Trophoblast cell (in vitro differentiated cells and primary cell): ENCODE results near the gene RNF19B.

Experiments
- DNase-seq, 2 donors: peaks; one replicate each; pipeline ENCODE4 v3.0.0-alpha.2; 2016
- H2AFZ ChIP-seq: 2 replicates; pipeline ENCODE4 v1.6.1; 2013; ENCODE audit warnings: low read length, moderate library complexity, mild to moderate bottlenecking; ENCODE audit not compliant: insufficient read depth, poor library complexity
- H2AK5ac ChIP-seq: 2 replicates; pipeline ENCODE4 v1.6.1; 2013; ENCODE audit warnings: mild to moderate bottlenecking, low read length
- H2BK120ac ChIP-seq: 2 replicates; pipeline ENCODE4 v1.6.1; 2013; ENCODE audit warnings: low read length, mild to moderate bottlenecking, moderate library complexity; ENCODE audit not compliant: insufficient read depth, poor library complexity
- H2BK12ac ChIP-seq: 2 replicates; pipeline ENCODE4 v1.6.1; 2013; ENCODE audit warnings: mild to moderate bottlenecking, low read length, moderate library complexity
- H2BK5ac ChIP-seq: 2 replicates; pipeline ENCODE4 v1.6.1; 2013; ENCODE audit warnings: low read length, low read depth, moderate library complexity, mild to moderate bottlenecking; ENCODE audit not compliant: poor library complexity
- H3K14ac ChIP-seq: 2 replicates; pipeline ENCODE4 v1.6.1; 2013; ENCODE audit warnings: mild to moderate bottlenecking, low read length
- H3K18ac ChIP-seq: 2 replicates; pipeline ENCODE4 v1.6.1; 2013; ENCODE audit warnings: mild to moderate bottlenecking, low read length
- H3K23ac ChIP-seq: 2 replicates; pipeline ENCODE4 v1.6.1; 2013; ENCODE audit warnings: low read length
- H3K27ac ChIP-seq: 2 replicates; pipeline ENCODE4 v1.5.1; 2013; ENCODE audit warnings: low read depth, mild to moderate bottlenecking, inconsistent platforms, low read length, moderate library complexity
- H3K27me3 ChIP-seq: 2 replicates; pipeline ENCODE4 v1.6.1; 2013; ENCODE audit warnings: inconsistent platforms, mild to moderate bottlenecking, low read length, moderate library complexity; ENCODE audit not compliant: insufficient read depth
- H3K36me3 ChIP-seq, 2 experiments: 1 replicate in 1 of 2; 2 replicates in 1 of 2; pipeline ENCODE4 v1.6.1; 2013; ENCODE audit warnings: low read length in 2 of 2, mild to moderate bottlenecking in 2 of 2, moderate library complexity in 1 of 2; ENCODE audit not compliant: insufficient read depth in 2 of 2, control insufficient read depth in 1 of 2
- H3K4ac ChIP-seq: 2 replicates; pipeline ENCODE4 v1.6.1; 2013; ENCODE audit warnings: low read depth, mild to moderate bottlenecking, low read length, moderate library complexity
- H3K4me1 ChIP-seq, 2 experiments: 1 replicate in 1 of 2; 2 replicates in 1 of 2; pipeline ENCODE4 v1.6.1; 2013; ENCODE audit warnings: low read length in 2 of 2, mild to moderate bottlenecking in 2 of 2, moderate library complexity in 1 of 2; ENCODE audit not compliant: insufficient read depth in 2 of 2, control insufficient read depth in 1 of 2
- H3K4me2 ChIP-seq: 2 replicates; pipeline ENCODE4 v1.6.1; 2013; ENCODE audit warnings: inconsistent platforms, mild to moderate bottlenecking, low read length, moderate library complexity
- H3K4me3 ChIP-seq: 2 replicates; pipeline ENCODE4 v1.5.1; 2013; ENCODE audit warnings: mild to moderate bottlenecking, low read depth, low read length, inconsistent platforms
- H3K79me1 ChIP-seq: one replicate; pipeline ENCODE4 v1.6.1; 2013; ENCODE audit warnings: low read length
- H3K79me2 ChIP-seq: 2 replicates; pipeline ENCODE4 v1.6.1; 2013; ENCODE audit warnings: low read length, mild to moderate bottlenecking; ENCODE audit not compliant: control insufficient read depth, insufficient read depth, poor library complexity
- H3K9ac ChIP-seq: 2 replicates; pipeline ENCODE4 v1.6.1; 2013; ENCODE audit warnings: mild to moderate bottlenecking, low read length
- H3K9me3 ChIP-seq: 2 replicates; pipeline ENCODE4 v1.6.1; 2013; ENCODE audit warnings: low read depth, mild to moderate bottlenecking, control low read depth, inconsistent platforms, low read length; ENCODE audit not compliant: insufficient read depth
- H4K12ac ChIP-seq: 2 replicates; pipeline ENCODE4 v1.6.1; 2013; ENCODE audit warnings: low read depth, mild to moderate bottlenecking, low read length, moderate library complexity
- H4K8ac ChIP-seq: 2 replicates; pipeline ENCODE4 v1.6.1; 2013; ENCODE audit warnings: low read depth, mild to moderate bottlenecking, low read length, moderate library complexity
- H4K91ac ChIP-seq: one replicate; pipeline ENCODE4 v1.6.1; 2013; ENCODE audit warnings: low read depth, mild to moderate bottlenecking, low read length, moderate library complexity
- whole genome bisulfite sequencing: extraction: QIAGEN DNeasy Blood & Tissue Kit; methylation state at CpG from one replicate; pipeline ENCODE4 v1.1.7; 2013; ENCODE audit warnings: missing lambda C conversion rate; ENCODE audit not compliant: insufficient read length, insufficient coverage; ENCODE audit errors: extremely low coverage; 5-methylcytosine and 5-hydroxymethylcytosine counted together

RNF19B gene

GRCh38 chr1:32927441-32927840, 37.2 kb downstream of the RNF19B start:
- Histone ChIP-seq H3K27me3 (no peaks in the 10 kb centered on the region), H3K14ac (no peak overlapping the region), H4K91ac (no peak overlapping the region), H2AK5ac (no peak overlapping the region), H3K4me2 (no peak overlapping the region), H2BK120ac (no peak overlapping the region), H3K79me2 (no peaks in the 10 kb centered on the region), H3K9me3 (no peaks in the 10 kb centered on the region), H3K36me3 (no peaks in the 10 kb centered on the region), H3K4me1 (peaks cover 13 to 21% of the 10 kb centered on the region in 2 experiments), H2BK5ac (no peak overlapping the region), H3K4me3 (no peak overlapping the region), H3K27ac (peak overlapping the region; percentile 96), H3K23ac (no peak overlapping the region), H4K8ac (no peak overlapping the region), H4K12ac (no peak overlapping the region), H2AFZ (no peak overlapping the region), H3K4ac (no peak overlapping the region), H2BK12ac (no peak overlapping the region), H3K9ac (no peak overlapping the region), H3K79me1 (peaks cover 31% of the 10 kb centered on the region), H3K18ac (no peak overlapping the region)
- no CpG with 5 or more reads among the region's 2 CpGs for WGBS
- DNase-seq: no peak

- Histone ChIP-seq H3K9me3 (no peaks in the 10 kb centered on the region), H3K27ac (peak overlapping the region; percentile 96), H2BK5ac (peak overlapping the region; percentile 87), H3K4me1 (peaks cover 13 to 21% of the 10 kb centered on the region in 2 experiments), H2AFZ (no peak overlapping the region), H3K4me2 (peak overlapping the region; percentile 27), H4K91ac (peak overlapping the region; percentile 84), H2BK120ac (peak overlapping the region; percentile 35), H3K9ac (no peak overlapping the region), H3K18ac (peak overlapping the region; percentile 63), H3K14ac (peak overlapping the region; percentile 78), H2AK5ac (no peak overlapping the region), H3K23ac (no peak overlapping the region), H4K12ac (no peak overlapping the region), H2BK12ac (peak overlapping the region; percentile 90), H3K79me2 (no peaks in the 10 kb centered on the region), H3K79me1 (peaks cover 31% of the 10 kb centered on the region), H3K4ac (peak overlapping the region; percentile 39), H4K8ac (peak overlapping the region; percentile 25), H3K36me3 (no peaks in the 10 kb centered on the region), H3K4me3 (no peak overlapping the region), H3K27me3 (no peaks in the 10 kb centered on the region)
- WGBS: no CpG with 5 or more reads among the region's 6 CpGs
- DNase-seq: no peak
Observed at GRCh38 chr1:32926562-32926961, 38.0 kb downstream of the RNF19B start.

GRCh38 chr1:32925403-32926162, 39.0 kb downstream of the RNF19B start:
- H2AFZ ChIP-seq: peak overlapping the region; percentile 20
- H4K12ac ChIP-seq: peak overlapping the region; percentile 76
- peak overlapping the region; percentile 96 for H3K18ac ChIP-seq
- H2AK5ac ChIP-seq: no peak overlapping the region
- H4K91ac ChIP-seq: peak overlapping the region; percentile 96
- peak overlapping the region; percentile 96 for H3K27ac ChIP-seq
- no peaks in the 10 kb centered on the region for H3K79me2 ChIP-seq
- peak overlapping the region; percentile 98 for H2BK5ac ChIP-seq
- WGBS: no CpG with 5 or more reads among the region's 24 CpGs
- no peak overlapping the region for H3K9ac ChIP-seq
- H2BK120ac ChIP-seq: peak overlapping the region; percentile 99
- DNase-seq: peak; percentile 29 to 58
- H3K36me3 ChIP-seq: no peaks in the 10 kb centered on the region
- no peak overlapping the region for H3K4me3 ChIP-seq
- H3K23ac ChIP-seq: no peak overlapping the region
- H3K4me2 ChIP-seq: peak overlapping the region; percentile 69
- H4K8ac ChIP-seq: peak overlapping the region; percentile 88
- H3K4ac ChIP-seq: peak overlapping the region; percentile 88
- peak overlapping the region; percentile 96 for H3K14ac ChIP-seq
- peaks cover 34% of the 10 kb centered on the region for H3K79me1 ChIP-seq
- H2BK12ac ChIP-seq: peak overlapping the region; percentile 48
- H3K9me3 ChIP-seq: no peaks in the 10 kb centered on the region
- H3K27me3 ChIP-seq: no peaks in the 10 kb centered on the region
- peaks cover 18 to 25% of the 10 kb centered on the region in 2 experiments for H3K4me1 ChIP-seq

GRCh38 chr1:32924881-32925344, 39.7 kb downstream of the RNF19B start:
- Histone ChIP-seq H3K36me3 (no peaks in the 10 kb centered on the region), H3K23ac (no peak overlapping the region), H3K4me1 (peaks cover 21 to 25% of the 10 kb centered on the region in 2 experiments), H4K91ac (peak overlapping the region; percentile 91), H2AK5ac (peak overlapping the region; percentile 9), H3K4me2 (peak overlapping the region; percentile 69), H3K4me3 (no peak overlapping the region), H3K4ac (peak overlapping the region; percentile 7), H3K79me2 (no peaks in the 10 kb centered on the region), H4K8ac (peak overlapping the region; percentile 80), H3K18ac (peak overlapping the region; percentile 6), H2BK12ac (peak overlapping the region; percentile 65), H3K27me3 (no peaks in the 10 kb centered on the region), H4K12ac (peak overlapping the region; percentile 48), H3K27ac (peak overlapping the region; percentile 96), H3K79me1 (peaks cover 34% of the 10 kb centered on the region), H2BK5ac (peak overlapping the region; percentile 85), H2BK120ac (peak overlapping the region; percentile 71), H3K14ac (peak overlapping the region; percentile 58), H3K9me3 (no peaks in the 10 kb centered on the region), H2AFZ (peak overlapping the region; percentile 20), H3K9ac (peak overlapping the region; percentile 54)
- no CpG with 5 or more reads among the region's 31 CpGs for WGBS
- no peak for DNase-seq
